ENCODE results near the gene TJP1.

DNA sequence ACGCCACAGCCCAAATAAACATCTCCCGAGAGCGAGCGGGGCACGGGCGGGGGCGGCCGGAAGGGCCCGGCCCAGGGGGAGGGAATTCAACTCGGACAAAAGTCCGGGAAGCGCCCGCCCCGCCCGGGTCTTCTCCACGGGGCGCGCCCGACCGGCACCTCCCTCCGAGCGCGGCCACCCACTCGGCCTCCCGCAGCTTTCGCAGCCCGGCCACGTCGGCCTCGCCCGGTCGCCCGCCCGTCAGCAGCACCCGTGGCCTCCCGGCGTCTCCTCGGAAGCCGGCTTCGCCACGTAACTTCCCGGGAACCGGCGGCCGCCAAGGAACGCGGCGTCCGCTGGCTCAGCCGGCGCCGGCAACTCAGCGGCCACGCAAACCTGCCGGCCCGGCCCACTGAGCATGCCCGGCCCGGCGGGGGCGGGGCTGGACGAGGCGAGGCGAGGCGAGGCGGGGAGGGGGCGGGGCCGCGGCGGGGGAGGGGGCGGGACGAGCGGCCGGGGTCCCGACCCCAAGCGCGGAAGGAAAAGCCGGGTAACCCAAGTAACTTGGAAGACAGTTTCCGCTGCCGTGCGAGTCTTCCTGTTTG is at the start of gene TJP1:
- TF ChIP-seq, protein P1, sequence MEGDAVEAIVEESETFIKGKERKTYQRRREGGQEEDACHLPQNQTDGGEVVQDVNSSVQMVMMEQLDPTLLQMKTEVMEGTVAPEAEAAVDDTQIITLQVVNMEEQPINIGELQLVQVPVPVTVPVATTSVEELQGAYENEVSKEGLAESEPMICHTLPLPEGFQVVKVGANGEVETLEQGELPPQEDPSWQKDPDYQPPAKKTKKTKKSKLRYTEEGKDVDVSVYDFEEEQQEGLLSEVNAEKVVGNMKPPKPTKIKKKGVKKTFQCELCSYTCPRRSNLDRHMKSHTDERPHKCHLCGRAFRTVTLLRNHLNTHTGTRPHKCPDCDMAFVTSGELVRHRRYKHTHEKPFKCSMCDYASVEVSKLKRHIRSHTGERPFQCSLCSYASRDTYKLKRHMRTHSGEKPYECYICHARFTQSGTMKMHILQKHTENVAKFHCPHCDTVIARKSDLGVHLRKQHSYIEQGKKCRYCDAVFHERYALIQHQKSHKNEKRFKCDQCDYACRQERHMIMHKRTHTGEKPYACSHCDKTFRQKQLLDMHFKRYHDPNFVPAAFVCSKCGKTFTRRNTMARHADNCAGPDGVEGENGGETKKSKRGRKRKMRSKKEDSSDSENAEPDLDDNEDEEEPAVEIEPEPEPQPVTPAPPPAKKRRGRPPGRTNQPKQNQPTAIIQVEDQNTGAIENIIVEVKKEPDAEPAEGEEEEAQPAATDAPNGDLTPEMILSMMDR (IDR thresholded peaks at IDR 0.05; ENCODE audit: poor library complexity), result no peak
- no peak for TF ChIP-seq EZH2 (IDR thresholded peaks at IDR 0.05; ENCODE audit: borderline replicate concordance)
- TF ChIP-seq EZH2phosphoT487 (IDR thresholded peaks at IDR 0.05; ENCODE audit: low read depth, severe bottlenecking, unreplicated experiment), result no peak
